Esophagus (tissue), 2 donors: ENCODE data around the gene BMPR1A. TPM values are rescaled to one million over a fixed set of nuclear protein-coding genes. Genes with fewer than 3 reads are reported as not detected.
"Not testable (repeated sequence)": the region's sequence is repeated elsewhere in the genome, so short reads cannot be mapped to it uniquely, and the experiment has no call there.

Experiments used
- H3K27ac ChIP-seq, 2 donors: one replicate each; pipeline ENCODE4 v1.5.1; 2013; ENCODE audit warnings: low read depth in 2 of 2, mild to moderate bottlenecking in 2 of 2, inconsistent platforms in 1 of 2, low read length in 1 of 2, moderate library complexity in 1 of 2
- H3K27me3 ChIP-seq, 2 donors: one replicate each; pipeline ENCODE4 v1.6.1; 2013; ENCODE audit warnings: low read length in 2 of 2, control low read depth in 1 of 2, mild to moderate bottlenecking in 1 of 2; ENCODE audit not compliant: insufficient read depth in 2 of 2, control insufficient read depth in 1 of 2
- H3K36me3 ChIP-seq, 2 donors: one replicate each; pipeline ENCODE4 v1.6.1; 2013; ENCODE audit warnings: low read length in 1 of 2; ENCODE audit not compliant: control insufficient read depth in 2 of 2, insufficient read depth in 2 of 2
- H3K4me1 ChIP-seq, 2 donors: one replicate each; pipeline ENCODE4 v1.6.1; 2013; ENCODE audit warnings: low read length in 1 of 2; ENCODE audit not compliant: control insufficient read depth in 2 of 2, insufficient read depth in 2 of 2
- H3K4me3 ChIP-seq, 2 donors: one replicate each; pipeline ENCODE4 v1.5.1; 2013; ENCODE audit warnings: low read length in 2 of 2, mild to moderate bottlenecking in 2 of 2, low read depth in 1 of 2, moderate library complexity in 1 of 2
- H3K9me3 ChIP-seq, 2 donors: one replicate each; pipeline ENCODE4 v1.6.1; 2013; ENCODE audit warnings: mild to moderate bottlenecking in 2 of 2, low read depth in 1 of 2, low read length in 1 of 2, moderate library complexity in 1 of 2; ENCODE audit not compliant: control insufficient read depth in 2 of 2, insufficient read depth in 1 of 2
- WGBS, 2 donors: extraction: QIAGEN DNeasy Blood & Tissue Kit; methylation state at CpG; one replicate each; pipeline ENCODE4 v1.1.7; 2013; 5-methylcytosine and 5-hydroxymethylcytosine counted together
- polyA plus RNA-seq, 2 donors: library from polyadenylated mRNA; stranded (reverse); fragments of 200-250 nt; gene quantifications; one replicate each; pipeline ENCODE4 v1.2.3, GENCODE V29; 2013
- donor health status: healthy with polysubstance abuse.
- donor health status: Bipolar disorder and iron deficiency.

Gene BMPR1A
- polyA plus RNA-seq, 2 donors, result 2.5 to 6.8 TPM

DNA sequence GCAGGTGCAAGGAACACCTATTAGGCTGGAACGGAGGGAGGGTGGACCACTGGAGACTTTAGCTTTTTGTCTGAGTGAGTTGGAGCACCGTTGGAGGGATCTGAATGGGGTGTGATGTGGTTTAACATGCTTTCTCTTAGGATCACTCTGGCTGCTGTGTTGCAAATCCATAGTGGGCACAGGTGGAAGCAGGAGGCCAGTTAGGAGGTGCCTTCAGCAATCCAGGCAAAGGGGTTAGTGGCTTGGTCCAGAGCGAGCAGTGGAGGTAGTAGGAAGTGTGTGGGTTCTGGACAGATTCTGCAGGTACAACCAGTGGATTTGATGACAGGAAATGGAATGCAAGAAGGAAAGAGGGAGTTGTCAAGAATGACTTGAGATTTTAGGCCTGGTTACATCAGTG, 106.0 kb downstream of the BMPR1A start:
- H3K27ac ChIP-seq, result no peak overlapping the region
- H3K27me3 ChIP-seq, result no peaks in the 10 kb centered on the region
- no peaks in the 10 kb centered on the region for H3K4me1 ChIP-seq
- H3K4me3 ChIP-seq, result no peak overlapping the region
- H3K36me3 ChIP-seq, result no peaks in the 10 kb centered on the region
- WGBS, 2 donors, result 76 to 77% methylated on average over 3 of the region's 3 CpGs
- no peaks in the 10 kb centered on the region for H3K9me3 ChIP-seq

DNA sequence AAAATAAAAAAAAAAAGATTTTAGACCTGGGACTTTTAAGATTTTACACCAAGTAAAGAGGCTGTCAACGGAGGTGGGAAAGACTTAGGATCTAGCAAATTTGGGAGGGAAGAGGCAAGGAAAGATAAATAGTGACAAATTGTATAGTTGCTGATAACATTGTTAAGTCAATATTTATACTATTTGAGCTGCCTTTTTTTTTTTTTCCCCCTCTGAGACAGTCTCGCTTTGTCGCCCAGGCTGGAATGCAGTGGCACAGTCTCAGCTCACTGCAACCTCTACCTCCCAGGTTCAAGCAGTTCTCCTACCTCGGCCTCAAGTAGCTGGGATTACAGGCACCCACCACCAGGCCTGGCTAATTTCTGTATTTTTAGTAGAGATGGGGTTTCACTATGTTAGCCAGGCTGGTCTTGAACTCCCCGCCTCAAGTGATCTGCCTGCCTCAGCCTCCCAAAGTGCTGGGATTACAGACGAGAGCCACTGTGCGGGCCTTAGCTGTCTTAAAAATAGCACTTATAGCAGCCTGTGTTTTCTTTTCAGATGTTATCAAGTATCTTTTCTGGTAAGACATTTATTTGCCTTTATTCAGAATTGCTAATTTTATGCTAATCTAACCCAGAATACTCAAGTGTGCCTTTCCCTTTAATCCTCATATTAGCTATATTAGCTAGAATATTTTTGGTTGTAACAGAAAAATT, 106.5 kb downstream of the BMPR1A start:
- Histone ChIP-seq H3K9me3 (no peaks in the 10 kb centered on the region), H3K27ac (no peak overlapping the region), H3K27me3 (no peaks in the 10 kb centered on the region), H3K4me1 (no peaks in the 10 kb centered on the region), H3K36me3 (no peaks in the 10 kb centered on the region), H3K4me3 (no peak overlapping the region)
- 81 to 85% methylated on average over 5 to 7 of the region's 7 CpGs for WGBS, 2 donors

GRCh38 chr10:86863484-86863842, 107.0 kb downstream of the BMPR1A start:
- no peak overlapping the region for H3K4me3 ChIP-seq
- no peaks in the 10 kb centered on the region for H3K36me3 ChIP-seq
- no peaks in the 10 kb centered on the region for H3K27me3 ChIP-seq
- no peaks in the 10 kb centered on the region for H3K9me3 ChIP-seq
- no peak overlapping the region for H3K27ac ChIP-seq
- WGBS, 2 donors, result 84 to 87% methylated on average over 3 of the region's 3 CpGs
- H3K4me1 ChIP-seq, result no peaks in the 10 kb centered on the region

DNA sequence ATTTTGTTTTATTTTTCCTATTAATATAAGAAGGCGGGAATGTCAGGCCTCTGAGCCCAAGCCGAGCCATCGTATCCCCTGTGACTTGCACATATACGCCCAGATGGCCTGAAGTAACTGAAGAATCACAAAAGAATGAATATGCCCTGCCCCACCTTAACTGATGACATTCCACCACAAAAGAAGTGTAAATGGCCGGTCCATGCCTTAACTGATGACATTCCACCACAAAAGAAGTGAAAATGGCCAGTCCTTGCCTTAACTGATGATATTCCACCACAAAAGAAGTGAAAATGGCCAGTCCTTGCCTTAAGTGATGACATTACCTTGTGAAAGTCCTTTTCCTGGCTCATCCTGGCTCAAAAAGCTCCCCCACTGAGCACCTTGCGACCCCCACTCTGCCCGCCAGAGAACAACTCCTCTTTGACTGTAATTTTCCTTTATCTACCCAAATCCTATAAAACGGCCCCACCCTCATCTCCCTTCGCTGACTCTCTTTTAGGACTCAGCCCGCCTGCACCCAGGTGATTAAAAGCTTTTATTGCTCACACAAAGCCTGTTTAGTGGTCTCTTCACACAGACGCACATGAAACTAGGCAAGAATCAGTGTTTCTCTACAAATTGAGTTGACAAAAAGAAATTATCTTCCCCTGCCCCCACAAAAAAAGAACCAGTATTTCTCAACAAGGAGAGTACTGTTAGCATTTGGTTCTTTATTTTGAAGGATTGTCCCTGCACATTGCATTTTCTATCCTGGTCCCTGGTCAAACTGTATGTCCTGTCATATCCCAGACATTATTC, 108.8 kb downstream of the BMPR1A start:
- WGBS, 2 donors, result 84 to 86% methylated on average over 11 of the region's 11 CpGs
- peak overlapping the region; percentile 50 to 52 for H3K27ac ChIP-seq
- not testable (repeated sequence) for H3K4me3 ChIP-seq, H3K36me3 ChIP-seq, H3K9me3 ChIP-seq, H3K27me3 ChIP-seq, H3K4me1 ChIP-seq

GRCh38 chr10:86867149-86867548, 110.7 kb downstream of the BMPR1A start:
- no peaks in the 10 kb centered on the region for H3K27me3 ChIP-seq
- WGBS, 2 donors, result 94 to 97% methylated on average over 5 of the region's 5 CpGs
- no peaks in the 10 kb centered on the region for H3K4me1 ChIP-seq

GRCh38 chr10:86868353-86868752, 111.9 kb downstream of the BMPR1A start:
- 43 to 58% methylated on average over 6 of the region's 6 CpGs for WGBS, 2 donors
- Histone ChIP-seq H3K4me3 (no peak overlapping the region), H3K9me3 (no peaks in the 10 kb centered on the region), H3K36me3 (no peaks in the 10 kb centered on the region), H3K27me3 (no peaks in the 10 kb centered on the region), H3K27ac (no peak overlapping the region), H3K4me1 (no peaks in the 10 kb centered on the region)

More at GRCh38 chr10:86867149-86867548, 110.7 kb downstream of the BMPR1A start:
- Histone ChIP-seq H3K27ac (no peak overlapping the region), H3K4me3 (no peak overlapping the region), H3K36me3 (no peaks in the 10 kb centered on the region), H3K9me3 (no peaks in the 10 kb centered on the region)

DNA sequence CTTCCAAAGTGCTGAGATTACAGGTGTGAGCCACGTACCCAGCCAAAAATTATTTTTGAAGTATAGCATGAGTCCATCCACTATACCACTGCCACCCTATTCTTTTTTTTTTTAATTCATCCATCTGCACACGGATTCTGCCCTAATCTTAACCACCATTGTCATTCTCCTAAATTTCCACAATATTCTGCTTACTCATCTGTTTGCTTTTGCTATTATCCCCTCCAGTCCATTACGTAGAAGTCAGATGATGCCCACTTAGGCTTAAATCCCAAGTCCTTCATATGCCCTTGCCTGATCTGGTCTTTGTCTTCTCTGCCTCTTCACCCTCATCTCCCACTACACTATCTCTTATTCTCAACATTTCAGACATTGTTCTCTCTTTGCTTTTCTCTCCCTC, 114.3 kb downstream of the BMPR1A start:
- H3K4me3 ChIP-seq, result no peak overlapping the region
- H3K36me3 ChIP-seq, result no peaks in the 10 kb centered on the region
- H3K27ac ChIP-seq, result no peak overlapping the region
- H3K27me3 ChIP-seq, result no peaks in the 10 kb centered on the region
- WGBS, 2 donors, result 88 to 91% methylated on average over 3 of the region's 3 CpGs
- H3K4me1 ChIP-seq, result no peaks in the 10 kb centered on the region
- H3K9me3 ChIP-seq, result no peaks in the 10 kb centered on the region

GRCh38 chr10:86871563-86872183, 115.3 kb downstream of the BMPR1A start:
- H3K4me3 ChIP-seq, result no peak overlapping the region
- 88 to 91% methylated on average over 5 of the region's 5 CpGs for WGBS, 2 donors
- no peaks in the 10 kb centered on the region for H3K27me3 ChIP-seq
- no peaks in the 10 kb centered on the region for H3K36me3 ChIP-seq
- H3K27ac ChIP-seq, result no peak overlapping the region
- H3K4me1 ChIP-seq, result no peaks in the 10 kb centered on the region
- H3K9me3 ChIP-seq, result no peaks in the 10 kb centered on the region

- H3K27me3 ChIP-seq, result no peaks in the 10 kb centered on the region
- 54 to 60% methylated on average over 4 of the region's 4 CpGs for WGBS, 2 donors
- H3K4me3 ChIP-seq, result no peak overlapping the region
- H3K36me3 ChIP-seq, result no peaks in the 10 kb centered on the region
- no peaks in the 10 kb centered on the region for H3K4me1 ChIP-seq
- H3K27ac ChIP-seq, result no peak overlapping the region
- no peaks in the 10 kb centered on the region for H3K9me3 ChIP-seq
Measured at GRCh38 chr10:86872757-86873156, 116.3 kb downstream of the BMPR1A start.
